ENCODE data around the gene KIF1A.

KIF1A gene

DNA sequence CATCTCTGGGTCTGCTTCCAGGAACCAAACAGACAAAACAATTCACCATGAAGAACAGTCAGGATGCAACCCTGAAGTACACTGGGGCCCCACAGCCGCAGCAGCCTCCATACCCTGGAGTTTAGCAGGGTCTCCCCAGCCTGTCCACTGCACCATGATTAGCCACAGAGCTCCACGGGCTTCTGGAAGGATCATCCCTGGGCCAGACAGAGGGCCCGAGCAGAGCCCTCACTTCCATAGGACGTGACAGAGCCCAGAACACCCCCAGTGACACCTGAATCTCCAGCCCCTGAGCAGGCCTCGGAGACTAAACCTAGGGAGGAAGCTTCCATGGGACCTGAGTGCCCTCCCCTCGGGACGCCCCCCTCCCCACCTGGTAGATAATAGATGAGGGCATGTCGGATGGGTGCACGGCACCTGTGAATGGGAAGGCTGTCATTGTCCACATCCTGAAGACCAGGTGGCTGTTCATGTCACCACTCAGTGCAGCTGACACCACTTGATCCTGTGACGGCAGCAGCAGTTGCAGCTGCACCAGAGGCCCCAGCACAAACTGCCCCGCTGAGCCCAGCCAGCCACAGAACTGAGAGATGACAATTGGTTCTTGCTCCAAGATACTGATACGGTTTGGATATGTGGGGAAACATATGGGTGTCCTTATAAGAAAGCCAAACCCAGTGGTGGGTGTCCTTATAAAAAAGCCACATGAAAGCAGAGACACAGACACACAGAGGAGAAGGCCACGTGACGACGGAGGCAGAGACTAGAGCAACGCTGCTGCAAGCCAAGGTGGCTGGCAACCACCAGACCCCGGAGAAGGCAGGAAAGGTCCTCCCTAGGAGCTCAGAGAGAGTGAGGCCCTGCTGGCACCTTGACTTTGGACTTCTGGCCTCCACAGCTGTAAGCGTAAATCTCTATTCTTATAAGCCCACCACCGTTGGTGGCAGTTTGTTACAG, 23.2 kb downstream of the KIF1A start:
- no peak for DNase-seq

DNA sequence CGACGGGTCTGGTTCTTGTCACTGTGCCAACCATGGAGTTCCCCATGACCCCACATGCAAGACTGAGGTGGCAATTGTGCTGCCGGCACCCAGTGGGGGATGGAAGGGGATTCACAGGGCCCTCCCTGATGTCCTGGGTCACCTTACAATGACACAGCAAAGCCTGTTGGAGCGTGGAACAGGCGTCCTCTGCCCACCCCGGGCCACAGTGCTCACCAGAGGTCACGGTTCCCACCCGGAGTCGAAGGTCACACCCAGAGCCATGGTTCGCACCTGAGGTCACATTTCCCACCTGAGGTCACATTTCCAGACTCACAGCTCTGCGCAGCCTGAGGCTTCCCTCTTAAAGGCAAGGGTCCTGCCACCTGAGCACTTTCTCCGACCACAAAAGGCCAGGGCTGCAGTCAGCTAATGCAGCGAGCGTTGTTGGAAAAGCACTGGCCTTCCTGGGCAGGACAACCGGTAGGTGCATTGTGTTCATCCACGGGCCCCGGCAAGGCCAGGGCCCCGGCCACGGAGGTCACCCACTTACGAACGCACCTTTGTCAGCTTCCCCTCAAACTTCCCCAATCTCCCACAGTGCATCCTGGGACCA, 24.0 kb downstream of the KIF1A start:
- no peak for DNase-seq

GRCh38 chr2:240795454-240795853, 24.6 kb downstream of the KIF1A start:
- DNase-seq = no peak

DNA sequence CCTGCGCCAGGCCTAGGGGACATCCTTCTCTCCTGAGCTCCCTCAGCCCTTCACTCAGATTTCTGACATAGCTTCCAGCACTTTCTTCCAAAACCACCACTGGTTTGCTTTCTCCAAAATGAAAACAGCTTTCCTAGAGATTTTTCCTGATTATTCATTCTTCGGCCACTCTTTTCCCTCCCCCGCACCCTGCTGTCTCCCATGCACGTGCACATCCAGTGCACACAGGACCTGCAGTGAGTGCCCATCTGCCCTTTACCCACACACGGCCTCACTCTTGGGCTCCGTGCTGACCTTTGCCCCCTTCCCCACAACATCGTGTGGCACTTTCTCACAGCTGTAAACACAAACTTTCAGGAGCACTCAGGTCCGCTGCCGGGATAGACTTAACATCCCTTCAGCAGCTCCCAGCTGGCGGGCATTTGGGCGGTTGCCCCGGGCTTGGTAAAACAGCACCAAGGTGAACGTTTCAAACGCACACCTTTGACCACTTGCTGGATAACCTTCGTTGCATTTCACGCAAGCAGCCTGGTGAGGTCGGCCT, 25.8 kb downstream of the KIF1A start:
- DNase-seq = no peak

GRCh38 chr2:240793313-240794177, 26.5 kb downstream of the KIF1A start:
- no peak for DNase-seq

- no peak for DNase-seq
These were observed 27.2 kb downstream of the KIF1A start for GRCh38 chr2:240792629-240793312.

DNA sequence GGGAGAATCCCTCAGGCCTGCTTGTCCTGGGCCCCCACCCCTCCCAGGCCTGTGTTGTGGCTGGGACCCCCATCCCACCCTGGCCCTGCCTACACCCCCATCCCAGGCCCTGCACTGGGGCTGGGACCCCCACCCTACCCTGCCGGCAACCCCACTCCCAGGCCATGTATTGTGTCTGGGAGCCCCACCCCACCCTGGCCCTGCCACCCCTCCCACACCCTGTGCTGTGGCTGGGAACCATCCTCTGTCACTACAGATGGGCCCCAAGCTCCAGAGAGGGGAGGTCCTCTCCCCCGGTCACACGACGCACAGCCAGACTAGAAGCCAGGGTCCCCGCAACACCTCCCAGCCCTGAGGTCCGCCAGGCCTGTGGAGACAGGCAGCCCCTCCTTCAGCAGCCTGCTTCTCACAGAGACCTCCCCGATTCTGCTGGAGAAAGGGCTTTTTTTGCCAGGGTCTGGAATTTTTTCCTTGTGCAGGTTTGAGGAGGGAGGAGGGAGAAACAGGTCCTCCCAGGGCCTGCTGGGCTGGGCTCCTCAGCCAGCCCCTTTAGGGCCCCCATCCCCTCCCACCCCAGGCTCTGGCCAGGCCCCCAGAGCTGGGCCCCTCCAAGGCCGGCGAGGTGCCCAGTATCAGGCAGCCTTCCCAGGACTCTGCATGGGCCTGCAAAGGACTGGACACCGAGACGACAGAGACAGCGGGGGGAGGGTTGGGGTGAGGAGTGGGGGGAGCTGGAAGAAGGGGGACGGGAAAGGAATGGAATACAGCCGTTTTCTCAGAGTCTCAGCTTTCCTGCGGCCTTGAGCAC, 28.0 kb downstream of the KIF1A start:
- no peak for DNase-seq

- DNase-seq = no peak
These were observed 28.7 kb downstream of the KIF1A start for GRCh38 chr2:240791221-240791800.

DNA sequence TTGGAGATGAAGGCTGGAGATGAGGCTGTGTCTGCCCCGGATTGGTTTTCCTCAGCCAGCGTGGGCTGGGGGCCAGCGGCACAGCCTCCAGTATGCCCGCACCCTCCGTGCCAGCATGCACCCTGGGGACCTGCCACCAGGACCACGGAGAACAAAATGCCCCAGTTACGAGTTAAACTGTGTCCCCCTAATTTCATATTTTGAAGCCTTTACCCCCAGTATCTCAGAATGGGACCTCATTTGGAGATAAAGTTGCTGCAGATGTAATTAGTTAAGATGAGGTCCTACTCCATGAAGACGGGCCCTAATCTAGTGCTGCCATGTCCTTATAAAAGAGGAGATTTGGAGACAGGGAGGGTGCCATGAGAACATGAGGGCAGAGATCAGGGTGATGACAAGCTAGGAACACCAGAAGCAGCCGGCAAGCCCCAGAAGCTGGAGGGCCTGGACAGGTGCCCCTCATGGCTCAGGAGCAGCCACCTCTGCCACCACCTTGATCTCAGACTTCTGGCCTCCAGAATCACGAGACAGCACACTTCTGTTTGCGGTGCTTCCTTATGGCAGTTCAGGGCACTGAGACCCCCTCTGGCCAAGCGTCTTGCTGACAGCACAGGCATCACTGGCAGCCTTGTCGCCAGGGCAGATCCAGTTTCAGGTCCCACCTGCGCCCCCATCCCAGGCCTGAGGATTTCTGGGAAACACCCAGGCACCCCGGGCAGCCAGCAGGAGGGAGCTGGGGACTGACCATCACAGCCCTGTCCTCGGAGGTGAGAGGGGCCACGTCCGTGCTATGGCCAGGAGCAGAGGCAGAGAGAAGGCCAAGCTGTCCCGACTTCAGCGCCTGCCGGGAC, 29.4 kb downstream of the KIF1A start:
- no peak for DNase-seq

- DNase-seq = no peak
These were observed 30.3 kb downstream of the KIF1A start for GRCh38 chr2:240789501-240790369.

- no peak for DNase-seq
These were observed 31.0 kb downstream of the KIF1A start for GRCh38 chr2:240789051-240789453.

GRCh38 chr2:240788482-240788881, 31.5 kb downstream of the KIF1A start:
- DNase-seq = no peak

GRCh38 chr2:240787521-240788472, 32.2 kb downstream of the KIF1A start:
- no peak for DNase-seq

DNA sequence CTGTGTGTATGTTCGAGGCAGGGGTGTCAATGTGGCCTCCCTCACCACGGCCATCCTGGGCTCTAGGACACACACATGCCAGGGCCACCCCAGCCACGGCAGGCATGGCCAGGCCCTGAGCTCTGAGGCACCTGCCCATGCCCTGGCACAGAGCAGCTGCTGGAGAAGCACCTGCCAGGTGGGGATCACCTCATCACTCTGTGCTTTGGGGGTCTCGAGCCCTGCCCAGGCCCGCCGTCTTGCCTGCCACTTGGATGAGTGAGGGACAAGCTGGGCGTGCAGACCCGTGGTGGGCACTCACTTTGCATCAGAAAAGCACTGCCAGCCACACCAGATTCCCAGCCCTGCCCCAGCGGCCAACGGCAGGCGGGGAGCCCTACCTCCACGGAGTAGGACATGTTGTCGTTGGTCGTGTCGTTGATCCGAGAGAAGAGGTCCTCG, 33.1 kb downstream of the KIF1A start:
- DNase-seq = no peak

DNA sequence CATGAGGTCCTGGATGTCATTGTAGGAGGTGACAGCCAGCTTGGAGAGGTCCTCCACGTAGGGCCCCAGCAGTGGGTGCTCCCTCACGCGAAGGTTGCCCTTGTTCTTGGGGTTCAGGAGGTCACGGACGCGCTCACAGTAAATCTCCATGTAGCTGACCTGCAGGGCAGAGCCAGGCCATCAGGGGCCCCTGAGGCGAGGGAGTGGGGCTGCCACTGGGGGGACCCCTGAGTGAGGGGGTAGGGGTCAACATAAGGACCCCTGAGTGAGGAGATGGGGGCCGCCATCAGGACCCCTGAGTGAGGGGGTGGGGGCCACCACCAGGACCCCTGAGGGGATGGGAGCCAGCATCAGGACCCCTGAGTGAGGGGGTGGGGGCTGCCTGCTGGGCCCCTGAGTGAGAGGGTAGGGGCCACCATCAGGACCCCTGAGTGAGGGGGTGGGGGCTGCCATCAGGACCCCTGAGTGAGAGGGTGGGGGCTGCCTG, 33.6 kb downstream of the KIF1A start:
- no peak for DNase-seq

- DNase-seq = no peak
These were observed 34.3 kb downstream of the KIF1A start for GRCh38 chr2:240785424-240786335.

All from activated CD4-positive, alpha-beta T cell treated with anti-CD3 and anti-CD28 coated beads, Interleukin-2, amount 50 U/mL, for 4 hours (primary cell).